H1 (cell line): Measurements from ENCODE around the gene BIRC2. TPM values are rescaled to one million over a fixed set of nuclear protein-coding genes. Genes with fewer than 3 reads are reported as not detected.

ENCODE experiments used
- CTCF ChIA-PET: fragments of 300-600 bp; sonication (Branson Sonifier 250); formaldehyde crosslinking; loops from one replicate; lab custom pipeline; 2021; ENCODE audit not compliant: partially characterized antibody; lab: Charles Lee
- POLR2A ChIA-PET: fragments of 300-600 bp; sonication (Branson Sonifier 250); formaldehyde crosslinking; loops from one replicate; lab custom pipeline; 2021; ENCODE audit warnings: inconsistent platforms; ENCODE audit not compliant: partially characterized antibody; lab: Charles Lee
- DNase-seq, 2 experiments: peaks; one replicate each; pipeline versions ENCODE4 v3.0.0 to v3.0.0-alpha.2; 2010 to 2022; ENCODE audit warnings: low spot score in 2 of 2, low read depth in 1 of 2, mixed read lengths in 1 of 2
- FAIRE-seq: peaks from 2 replicates; lab custom pipeline; 2011; peaks lifted over from hg19 to GRCh38; lab: Jason Lieb, UNC
- H2AFZ ChIP-seq: 2 replicates; pipeline ENCODE4 v1.8.1; 2012; ENCODE audit warnings: low read length, inconsistent platforms
- H2AK5ac ChIP-seq: 2 replicates; pipeline ENCODE4 v1.6.1; 2013; ENCODE audit warnings: low read depth, low read length
- H2BK120ac ChIP-seq: replicated peaks from 2 replicates; pipeline ENCODE3; 2013; ENCODE audit warnings: low read depth, low read length, inconsistent platforms
- H2BK12ac ChIP-seq: 2 replicates; pipeline ENCODE4 v1.6.1; 2013; ENCODE audit warnings: low read depth, low read length
- H2BK15ac ChIP-seq: 2 replicates; pipeline ENCODE4 v1.6.1; 2013; ENCODE audit warnings: low read length
- H2BK20ac ChIP-seq: 2 replicates; pipeline ENCODE4 v1.6.1; 2013; ENCODE audit warnings: low read length
- H2BK5ac ChIP-seq: 2 replicates; pipeline ENCODE4 v1.6.1; 2013; ENCODE audit warnings: low read depth, low read length
- H3K14ac ChIP-seq: 2 replicates; pipeline ENCODE4 v1.6.1; 2013; ENCODE audit warnings: inconsistent platforms; ENCODE audit not compliant: insufficient read length
- H3K18ac ChIP-seq: 2 replicates; pipeline ENCODE4 v1.6.1; 2013; ENCODE audit warnings: low read length; ENCODE audit errors: extremely low read depth
- H3K23ac ChIP-seq: 2 replicates; pipeline ENCODE4 v1.6.1; 2013; ENCODE audit warnings: inconsistent platforms; ENCODE audit not compliant: insufficient read length
- H3K23me2 ChIP-seq: 2 replicates; pipeline ENCODE4 v1.6.1; 2013; ENCODE audit warnings: low read depth, low read length
- H3K27ac ChIP-seq: 2 replicates; pipeline ENCODE4 v1.6.1; 2011; ENCODE audit warnings: low read depth, low read length, inconsistent platforms
- H3K27me3 ChIP-seq, 4 experiments: replicated peaks in 1 of 4; 1 replicate in 1 of 4; 2 replicates in 3 of 4; pipeline versions ENCODE4 v1.6.1 to v1.8.1; 2011 to 2013; ENCODE audit warnings: low read length in 3 of 4, mild to moderate bottlenecking in 3 of 4, inconsistent platforms in 2 of 4, mixed read lengths in 2 of 4, moderate library complexity in 1 of 4; ENCODE audit not compliant: control insufficient read depth in 3 of 4, insufficient read depth in 3 of 4; ENCODE audit errors: extremely low read depth in 1 of 4
- H3K36me3 ChIP-seq, 4 experiments: 2 replicates each; pipeline versions ENCODE4 v1.6.1 to v1.8.1; 2011 to 2013; ENCODE audit warnings: mild to moderate bottlenecking in 4 of 4, low read length in 3 of 4, moderate library complexity in 2 of 4, control low read depth in 1 of 4, inconsistent platforms in 1 of 4; ENCODE audit not compliant: insufficient read depth in 4 of 4, control insufficient read depth in 2 of 4
- H3K4ac ChIP-seq: replicated peaks from 2 replicates; pipeline ENCODE3; 2013; ENCODE audit warnings: low read length, low read depth, mixed read lengths, inconsistent platforms; ENCODE audit not compliant: insufficient read length
- H3K4me1 ChIP-seq, 4 experiments: replicated peaks in 1 of 4; 1 replicate in 1 of 4; 2 replicates in 3 of 4; pipeline versions ENCODE4 v1.6.1 to v1.8.1; 2011 to 2013; ENCODE audit warnings: low read length in 3 of 4, inconsistent platforms in 2 of 4, mixed read lengths in 1 of 4; ENCODE audit not compliant: insufficient read depth in 4 of 4, control insufficient read depth in 3 of 4
- H3K4me2 ChIP-seq, 2 experiments: 2 replicates each; pipeline versions ENCODE4 v1.6.1 to v1.8.1; 2011 to 2013; ENCODE audit warnings: low read depth in 2 of 2, low read length in 2 of 2, control low read depth in 1 of 2, inconsistent platforms in 1 of 2, mild to moderate bottlenecking in 1 of 2; ENCODE audit not compliant: insufficient read depth in 1 of 2
- H3K4me3 ChIP-seq, 4 experiments: fragments of 200-600, 300-600 bp in 1 of 4; sonication (generic), shearing (Covaris generic), sonication (Bioruptor Twin) in 1 of 4; 2 replicates each; pipeline versions ENCODE4 v1.5.1 to v1.8.1; 2011 to 2016; ENCODE audit warnings: low read length in 4 of 4, low read depth in 3 of 4, control low read depth in 2 of 4, inconsistent platforms in 2 of 4, mild to moderate bottlenecking in 2 of 4, mixed read lengths in 1 of 4, moderate library complexity in 1 of 4; ENCODE audit not compliant: insufficient read depth in 2 of 4; ENCODE audit errors: extremely low read depth in 1 of 4
- H3K56ac ChIP-seq: replicated peaks from 2 replicates; pipeline ENCODE3; 2013; ENCODE audit warnings: low read depth, mild to moderate bottlenecking, mixed read lengths, low read length, inconsistent platforms; ENCODE audit not compliant: insufficient read length
- H3K79me1 ChIP-seq: 2 replicates; pipeline ENCODE4 v1.6.1; 2013; ENCODE audit warnings: low read depth, low read length, control low read depth
- H3K79me2 ChIP-seq, 2 experiments: 2 replicates each; pipeline versions ENCODE4 v1.6.1 to v1.8.1; 2012 to 2013; ENCODE audit warnings: low read length in 2 of 2, mild to moderate bottlenecking in 2 of 2, inconsistent platforms in 1 of 2; ENCODE audit not compliant: insufficient read depth in 2 of 2, control insufficient read depth in 1 of 2
- H3K9ac ChIP-seq, 4 experiments: replicated peaks in 1 of 4; 1 replicate in 1 of 4; 2 replicates in 3 of 4; pipeline versions ENCODE4 v1.6.1 to v1.8.1; 2011 to 2013; ENCODE audit warnings: low read depth in 3 of 4, low read length in 3 of 4, control low read depth in 2 of 4, mild to moderate bottlenecking in 2 of 4, moderate library complexity in 2 of 4, inconsistent platforms in 1 of 4; ENCODE audit errors: extremely low read depth in 1 of 4
- H3K9me3 ChIP-seq, 2 experiments: 2 replicates each; pipeline versions ENCODE4 v1.6.1 to v1.8.1; 2012 to 2013; ENCODE audit warnings: mild to moderate bottlenecking in 2 of 2, moderate library complexity in 2 of 2, control low read depth in 1 of 2, inconsistent platforms in 1 of 2, low read depth in 1 of 2, low read length in 1 of 2, mixed read lengths in 1 of 2; ENCODE audit not compliant: insufficient read depth in 2 of 2
- H4K20me1 ChIP-seq, 2 experiments: replicated peaks in 1 of 2; 2 replicates each; pipeline versions ENCODE3 to v1.8.1; 2011 to 2013; ENCODE audit warnings: inconsistent platforms in 2 of 2, low read length in 2 of 2, mild to moderate bottlenecking in 1 of 2; ENCODE audit not compliant: insufficient read depth in 2 of 2, control insufficient read depth in 1 of 2
- H4K5ac ChIP-seq: 2 replicates; pipeline ENCODE4 v1.6.1; 2013; ENCODE audit warnings: low read length, low read depth, mixed read lengths, inconsistent platforms; ENCODE audit not compliant: insufficient read length
- H4K8ac ChIP-seq: 2 replicates; pipeline ENCODE4 v1.8.0; 2013; ENCODE audit warnings: mild to moderate bottlenecking, moderate library complexity, low read length, inconsistent platforms; ENCODE audit not compliant: insufficient read depth; ENCODE audit errors: extremely low read depth
- H4K91ac ChIP-seq: replicated peaks from 2 replicates; pipeline ENCODE3; 2013; ENCODE audit warnings: low read length, mixed read lengths, inconsistent platforms; ENCODE audit not compliant: insufficient read length
- BACH1 ChIP-seq: IDR thresholded peaks from 2 replicates; pipeline ENCODE4 v1.6.1; 2012; ENCODE audit warnings: low read length, improper control_type of control experiment
- BCL11A ChIP-seq, 2 experiments: IDR thresholded peaks; one replicate each; pipeline ENCODE4 v1.6.1; 2011; ENCODE audit warnings: low read depth in 2 of 2, low read length in 2 of 2, mild to moderate bottlenecking in 2 of 2
- CBX5 ChIP-seq: fragments of 300-800, 300-1000 bp; sonication (generic); IDR thresholded peaks from 2 replicates; pipeline ENCODE4 v1.7.1; 2016; ENCODE audit warnings: antibody characterized with exemption, low read length, low read depth
- CHD2 ChIP-seq: IDR thresholded peaks from 2 replicates; pipeline ENCODE4 v1.6.1; 2012; ENCODE audit warnings: low read length, improper control_type of control experiment
- GTF2F1 ChIP-seq: IDR thresholded peaks from 2 replicates; pipeline ENCODE4 v1.6.1; 2012; ENCODE audit warnings: low read depth, low read length, improper control_type of control experiment, borderline replicate concordance
- HDAC2 ChIP-seq, 2 experiments: fragments of 300-600 bp in 1 of 2; sonication (generic) in 1 of 2; IDR thresholded peaks; 2 replicates each; pipeline ENCODE4 v1.6.1; 2011 to 2012; ENCODE audit warnings: low read depth in 2 of 2, low read length in 2 of 2, mild to moderate bottlenecking in 2 of 2, moderate library complexity in 2 of 2, borderline replicate concordance in 1 of 2, inconsistent platforms in 1 of 2
- JUND ChIP-seq: IDR thresholded peaks from 2 replicates; pipeline ENCODE4 v1.6.1; 2011; ENCODE audit warnings: mild to moderate bottlenecking, improper control_type of control experiment, low read length
- NANOG ChIP-seq: IDR thresholded peaks from 2 replicates; pipeline ENCODE4 v1.6.1; 2011; ENCODE audit warnings: low read length, low read depth, mild to moderate bottlenecking, inconsistent platforms; ENCODE audit not compliant: insufficient read depth, poor library complexity, severe bottlenecking
- POLR2AphosphoS5 ChIP-seq: IDR thresholded peaks from 2 replicates; pipeline ENCODE4 v1.6.1; 2011; ENCODE audit warnings: low read depth, low read length
- RFX5 ChIP-seq: IDR thresholded peaks from 2 replicates; pipeline ENCODE4 v1.6.1; 2011; ENCODE audit warnings: low read depth, low read length, improper control_type of control experiment, borderline replicate concordance
- SP2 ChIP-seq: IDR thresholded peaks from 2 replicates; pipeline ENCODE4 v1.6.1; 2012; ENCODE audit warnings: mild to moderate bottlenecking, low read length, inconsistent platforms
- SP4 ChIP-seq: IDR thresholded peaks from 2 replicates; pipeline ENCODE4 v1.6.1; 2012; ENCODE audit warnings: low read length, inconsistent platforms
- ZNF274 ChIP-seq: IDR thresholded peaks from 2 replicates; pipeline ENCODE4 v1.7.0; 2012; ENCODE audit warnings: low read length, borderline replicate concordance; ENCODE audit errors: extremely low read depth
- polyA plus RNA-seq, 7 experiments: library from polyadenylated mRNA; depleted of rRNA in 3 of 7; stranded (reverse) in 5 of 7; unstranded in 2 of 7; fragments of >200 nt in 5 of 7; fragments of 200-250 nt in 2 of 7; gene quantifications; 1 replicate in 5 of 7; 2 replicates in 1 of 7; 4 replicates in 1 of 7; pipeline versions ENCODE4 v1.2.1 to v1.2.3, GENCODE V29; 2011 to 2013; ENCODE audit warnings: missing spikeins in 2 of 7, mixed read lengths in 2 of 7
- total RNA-seq: library from RNA; stranded (reverse); fragmentation: NEBNext Ultra II Directional; extraction: Animal tissue kit (Norgen Biotek cat#: 25700); gene quantifications from 2 replicates; pipeline ENCODE4 v1.2.1, GENCODE V29; 2021

The BIRC2 gene
- total and polyA plus RNA-seq, 2 of the 8 experiments (the other 6 are each of a cell fraction or from before 2014, with no cell fraction given) = 18.4 to 24.7 TPM

DNA sequence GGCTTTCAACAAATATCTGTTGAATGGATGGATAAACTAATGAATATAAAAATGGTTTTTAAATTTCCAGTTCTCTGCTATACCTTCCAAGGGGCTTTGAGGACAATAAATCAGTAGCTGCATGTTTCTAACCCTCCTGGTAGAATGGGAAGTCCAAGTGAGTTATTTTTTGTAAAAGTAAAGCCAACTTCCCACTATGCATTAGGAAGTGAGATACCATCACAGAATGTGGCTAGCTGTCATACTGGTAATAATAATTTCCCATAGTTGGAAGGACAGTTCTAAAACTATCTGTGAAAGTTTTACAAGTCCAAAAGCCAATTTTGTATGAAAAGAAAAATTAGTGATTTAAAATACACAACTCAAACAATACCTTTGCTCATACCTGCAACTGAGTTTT lies 55.5 kb downstream of the BIRC2 start:
- H3K9ac ChIP-seq = no peak overlapping the region
- no peak overlapping the region for H3K27ac ChIP-seq
- POLR2A ChIA-PET = interaction anchor here (0.8 kb wide), 1 partner anchor 9 kb away, joined by 3 read pairs; no protein-coding TSS in a partner anchor
- no peak overlapping the region for H3K18ac ChIP-seq
- no peaks in the 10 kb centered on the region for H3K9me3 ChIP-seq
- H2BK12ac ChIP-seq = no peak overlapping the region
- H2BK20ac ChIP-seq = no peak overlapping the region
- H2BK15ac ChIP-seq = no peak overlapping the region
- H3K36me3 ChIP-seq = peaks cover 0 to 15% (median 4%) of the 10 kb centered on the region in 4 experiments; a peak in 4 of 8 replicates
- H2BK5ac ChIP-seq = no peak overlapping the region
- peaks cover 0 to 8% of the 10 kb centered on the region in 2 experiments; a peak in 1 of 4 replicates for H3K79me2 ChIP-seq
- H3K4me1 ChIP-seq = no peaks in the 10 kb centered on the region
- H3K23me2 ChIP-seq = no peaks in the 10 kb centered on the region
- no peak overlapping the region for H4K91ac ChIP-seq
- H4K5ac ChIP-seq = no peak overlapping the region
- H3K56ac ChIP-seq = no peak overlapping the region
- H2AK5ac ChIP-seq = no peak overlapping the region
- no peak for FAIRE-seq
- no peak overlapping the region for H3K23ac ChIP-seq
- no peaks in the 10 kb centered on the region for H4K20me1 ChIP-seq
- no peak overlapping the region for H3K4me2 ChIP-seq
- no peaks in the 10 kb centered on the region for H3K27me3 ChIP-seq
- H3K14ac ChIP-seq = no peak overlapping the region
- CTCF ChIA-PET = interaction anchor here (1.2 to 12.4 kb wide), 2 partner anchors 11 kb away, joined by 3 to 115 read pairs; no protein-coding TSS in a partner anchor
- peaks cover 2% of the 10 kb centered on the region; the same call in 1 of the 2 replicates for H3K79me1 ChIP-seq
- H3K4me3 ChIP-seq = no peak overlapping the region
- H2BK120ac ChIP-seq = no peak overlapping the region
- H4K8ac ChIP-seq = no peak overlapping the region
- no peak overlapping the region for H2AFZ ChIP-seq
- H3K4ac ChIP-seq = no peak overlapping the region
- DNase-seq = no peak
- TF ChIP-seq POLR2AphosphoS5 = no peak
- no peak for TF ChIP-seq SP4
- TF ChIP-seq GTF2F1 = no peak
- no peak for TF ChIP-seq JUND
- no peak for TF ChIP-seq CHD2
- no peak for TF ChIP-seq BACH1
- no peak for TF ChIP-seq NANOG
- no peak for TF ChIP-seq CBX5
- no peak for TF ChIP-seq SP2
- TF ChIP-seq RFX5 = no peak
- no peak for TF ChIP-seq ZNF274
- no peak for TF ChIP-seq HDAC2 (IDR thresholded peaks at IDR 0.05; ENCODE audit: borderline replicate concordance in 1 of 2, low read depth in 2 of 2, low read length in 2 of 2)
- TF ChIP-seq BCL11A (IDR thresholded peaks at IDR 0.05; ENCODE audit: low read depth in 2 of 2, low read length in 2 of 2) = no peak
